Measurements from ENCODE around the gene UTP25. TPM values are rescaled to one million over a fixed set of nuclear protein-coding genes. Genes with fewer than 3 reads are reported as not detected.

UTP25 gene
- total RNA-seq, 1 experiment from 2014 or later = 12.7 TPM

DNA sequence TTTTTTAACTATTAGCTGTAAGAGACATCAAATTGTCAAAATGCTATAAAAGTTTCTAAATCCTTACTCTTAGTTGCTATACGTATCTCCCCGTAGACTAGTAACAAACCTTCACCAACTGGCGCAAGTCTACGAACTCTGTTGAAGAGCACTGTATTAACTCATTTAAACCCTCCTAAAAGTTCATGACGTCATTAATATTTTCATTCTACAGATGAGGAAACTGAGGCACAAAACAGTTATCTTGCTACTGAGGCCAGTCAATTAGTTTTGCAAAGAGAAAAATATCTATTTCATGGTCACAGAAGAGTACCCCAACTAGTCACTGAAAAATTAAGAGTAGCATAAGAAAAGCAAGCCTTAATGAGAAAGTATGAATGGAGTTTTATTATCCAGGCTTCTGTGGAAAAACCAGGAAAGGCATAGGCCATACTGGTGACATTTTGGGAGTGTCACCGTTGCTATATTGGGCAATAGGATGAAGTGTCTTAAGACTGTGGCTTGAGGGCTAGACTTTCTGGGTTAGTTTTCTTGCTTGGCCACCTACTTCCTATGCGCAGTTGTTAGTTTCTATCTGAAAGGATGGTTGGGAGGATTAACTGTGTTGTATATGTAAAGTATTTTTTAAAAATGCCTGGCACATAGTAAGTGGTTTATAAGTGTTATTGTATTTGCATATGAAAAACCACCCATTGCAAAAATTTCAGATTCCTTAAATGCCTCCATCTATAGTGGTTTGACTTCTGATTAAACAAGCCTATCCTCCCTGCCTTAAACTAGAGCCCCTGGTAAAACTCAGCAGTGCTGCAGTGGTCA is 57.8 kb downstream of the UTP25 start:
- BruUV-seq (replicated peaks) = no TSS peak
- Histone ChIP-seq H3K27me3 (ENCODE audit: insufficient read depth, low read length) (no peaks in the 10 kb centered on the region), H3K4me1 (ENCODE audit: control insufficient read depth in 1 of 2, insufficient read depth in 2 of 2, low read length in 2 of 2) (peaks cover 7 to 16% of the 10 kb centered on the region in 2 experiments), H3K79me2 (ENCODE audit: insufficient read depth, low read length) (no peaks in the 10 kb centered on the region), H3K27ac (ENCODE audit: low read depth, low read length) (no peak overlapping the region), H2AFZ (ENCODE audit: low read depth, low read length, poor library complexity, severe bottlenecking) (peak overlapping the region; percentile 61), H3K36me3 (ENCODE audit: control insufficient read depth in 1 of 2, insufficient read depth in 2 of 2, low read length in 2 of 2) (no peaks in the 10 kb centered on the region), H3K9me3 (ENCODE audit: control insufficient read depth in 1 of 2, insufficient read depth in 1 of 2, low read depth in 1 of 2, low read length in 2 of 2) (no peaks in the 10 kb centered on the region), H3K4me3 (replicated peaks in 1 of 2; ENCODE audit: low read depth in 1 of 2, low read length in 2 of 2) (no peak overlapping the region), H3K9me2 (ENCODE audit: insufficient read depth) (no peaks in the 10 kb centered on the region), H3K9ac (ENCODE audit: low read length) (no peak overlapping the region), H3K4me2 (ENCODE audit: low read length) (peak overlapping the region; percentile 49; the same call in 1 of the 2 replicates), H4K20me1 (ENCODE audit: insufficient read depth) (no peaks in the 10 kb centered on the region)
- POLR2A ChIA-PET = interaction anchor here (1.0 kb wide), 1 partner anchor 488 kb away, joined by 4 read pairs; no protein-coding TSS in a partner anchor
- CTCF ChIA-PET = no interaction called here
- no peak for ATAC-seq
- no peak for TF ChIP-seq RAD21 (IDR thresholded peaks at IDR 0.05; ENCODE audit: low read depth)
- TF ChIP-seq SIN3A (IDR thresholded peaks at IDR 0.05; ENCODE audit: low read depth) = no peak
- TF ChIP-seq POLR2AphosphoS5 (IDR thresholded peaks at IDR 0.05; ENCODE audit: low read depth, low read length) = no peak
- no peak for TF ChIP-seq POLR2A (IDR thresholded peaks at IDR 0.05; ENCODE audit: borderline replicate concordance, extremely low read depth, insufficient read depth, insufficient read length)
- TF ChIP-seq, protein P1, sequence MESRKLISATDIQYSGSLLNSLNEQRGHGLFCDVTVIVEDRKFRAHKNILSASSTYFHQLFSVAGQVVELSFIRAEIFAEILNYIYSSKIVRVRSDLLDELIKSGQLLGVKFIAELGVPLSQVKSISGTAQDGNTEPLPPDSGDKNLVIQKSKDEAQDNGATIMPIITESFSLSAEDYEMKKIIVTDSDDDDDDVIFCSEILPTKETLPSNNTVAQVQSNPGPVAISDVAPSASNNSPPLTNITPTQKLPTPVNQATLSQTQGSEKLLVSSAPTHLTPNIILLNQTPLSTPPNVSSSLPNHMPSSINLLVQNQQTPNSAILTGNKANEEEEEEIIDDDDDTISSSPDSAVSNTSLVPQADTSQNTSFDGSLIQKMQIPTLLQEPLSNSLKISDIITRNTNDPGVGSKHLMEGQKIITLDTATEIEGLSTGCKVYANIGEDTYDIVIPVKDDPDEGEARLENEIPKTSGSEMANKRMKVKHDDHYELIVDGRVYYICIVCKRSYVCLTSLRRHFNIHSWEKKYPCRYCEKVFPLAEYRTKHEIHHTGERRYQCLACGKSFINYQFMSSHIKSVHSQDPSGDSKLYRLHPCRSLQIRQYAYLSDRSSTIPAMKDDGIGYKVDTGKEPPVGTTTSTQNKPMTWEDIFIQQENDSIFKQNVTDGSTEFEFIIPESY (IDR thresholded peaks at IDR 0.05; ENCODE audit: extremely low read depth, insufficient replicate concordance, low read length) = no peak
- TF ChIP-seq ZNF274 (IDR thresholded peaks at IDR 0.05; ENCODE audit: low read depth, low read length) = no peak
- RAD21 ChIA-PET (ENCODE audit: low non-redundant PET in 1 of 2, low total read pairs in 2 of 2, uncharacterized antibody in 2 of 2, unreplicated experiment in 2 of 2) = no interaction called here
- DNase-seq (ENCODE audit: low read depth, low spot score) = no peak
- intact Hi-C loops (cut with micrococcal nuclease) = no loop called here

DNA sequence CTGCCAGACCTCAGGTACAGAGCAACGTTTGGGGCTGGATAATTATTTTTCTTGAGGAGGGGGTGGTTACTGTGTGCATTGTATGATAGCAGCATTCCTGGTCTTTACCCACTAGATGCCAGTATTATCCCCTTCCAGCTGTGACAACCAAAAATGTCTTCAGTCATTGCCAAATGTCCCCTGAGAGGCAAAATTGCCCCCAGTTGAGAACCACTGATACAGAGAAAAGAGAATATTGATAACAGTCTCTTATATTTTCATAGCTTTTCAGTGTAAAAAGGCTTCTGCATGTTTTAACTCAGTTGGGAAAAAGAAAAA is 58.4 kb downstream of the UTP25 start:
- CTCF ChIA-PET = no interaction called here

More for the DNA sequence above, 58.4 kb downstream of the UTP25 start:
- H3K27me3 ChIP-seq (ENCODE audit: insufficient read depth, low read length) = no peaks in the 10 kb centered on the region
- peak; percentile 53 for TF ChIP-seq RAD21 (IDR thresholded peaks at IDR 0.05; ENCODE audit: low read depth)
- TF ChIP-seq ZNF274 (IDR thresholded peaks at IDR 0.05; ENCODE audit: low read depth, low read length) = no peak
- TF ChIP-seq, protein P2, sequence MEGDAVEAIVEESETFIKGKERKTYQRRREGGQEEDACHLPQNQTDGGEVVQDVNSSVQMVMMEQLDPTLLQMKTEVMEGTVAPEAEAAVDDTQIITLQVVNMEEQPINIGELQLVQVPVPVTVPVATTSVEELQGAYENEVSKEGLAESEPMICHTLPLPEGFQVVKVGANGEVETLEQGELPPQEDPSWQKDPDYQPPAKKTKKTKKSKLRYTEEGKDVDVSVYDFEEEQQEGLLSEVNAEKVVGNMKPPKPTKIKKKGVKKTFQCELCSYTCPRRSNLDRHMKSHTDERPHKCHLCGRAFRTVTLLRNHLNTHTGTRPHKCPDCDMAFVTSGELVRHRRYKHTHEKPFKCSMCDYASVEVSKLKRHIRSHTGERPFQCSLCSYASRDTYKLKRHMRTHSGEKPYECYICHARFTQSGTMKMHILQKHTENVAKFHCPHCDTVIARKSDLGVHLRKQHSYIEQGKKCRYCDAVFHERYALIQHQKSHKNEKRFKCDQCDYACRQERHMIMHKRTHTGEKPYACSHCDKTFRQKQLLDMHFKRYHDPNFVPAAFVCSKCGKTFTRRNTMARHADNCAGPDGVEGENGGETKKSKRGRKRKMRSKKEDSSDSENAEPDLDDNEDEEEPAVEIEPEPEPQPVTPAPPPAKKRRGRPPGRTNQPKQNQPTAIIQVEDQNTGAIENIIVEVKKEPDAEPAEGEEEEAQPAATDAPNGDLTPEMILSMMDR (IDR thresholded peaks at IDR 0.05 in 2 of 3, conservative IDR thresholded peaks at IDR 0.05 in 1 of 3; ENCODE audit: borderline replicate concordance in 1 of 3, insufficient read depth in 1 of 3, low read depth in 2 of 3, low read length in 2 of 3) = peak; percentile 21 to 35 (median 23); a peak in 4 of 6 replicates
- RAD21 ChIA-PET (ENCODE audit: low non-redundant PET in 1 of 2, low total read pairs in 2 of 2, uncharacterized antibody in 2 of 2, unreplicated experiment in 2 of 2) = no interaction called here
- POLR2A ChIA-PET = no interaction called here
- ATAC-seq = no peak
- H3K9me2 ChIP-seq (ENCODE audit: insufficient read depth) = no peaks in the 10 kb centered on the region
- H3K9me3 ChIP-seq (ENCODE audit: control insufficient read depth in 1 of 2, insufficient read depth in 1 of 2, low read depth in 1 of 2, low read length in 2 of 2) = no peaks in the 10 kb centered on the region
- H4K20me1 ChIP-seq (ENCODE audit: insufficient read depth) = no peaks in the 10 kb centered on the region
- H3K4me3 ChIP-seq (replicated peaks in 1 of 2; ENCODE audit: low read depth in 1 of 2, low read length in 2 of 2) = no peak overlapping the region
- H3K36me3 ChIP-seq (ENCODE audit: control insufficient read depth in 1 of 2, insufficient read depth in 2 of 2, low read length in 2 of 2) = no peaks in the 10 kb centered on the region
- no peak overlapping the region for H3K9ac ChIP-seq (ENCODE audit: low read length)
- intact Hi-C loops (cut with micrococcal nuclease) = no loop called here
- H3K79me2 ChIP-seq (ENCODE audit: insufficient read depth, low read length) = no peaks in the 10 kb centered on the region
- BruUV-seq (replicated peaks) = no TSS peak
- H3K4me2 ChIP-seq (ENCODE audit: low read length) = no peak overlapping the region
- DNase-seq (ENCODE audit: low read depth, low spot score) = no peak
- H2AFZ ChIP-seq (ENCODE audit: low read depth, low read length, poor library complexity, severe bottlenecking) = no peak overlapping the region
- H3K4me1 ChIP-seq (ENCODE audit: control insufficient read depth in 1 of 2, insufficient read depth in 2 of 2, low read length in 2 of 2) = peaks cover 7 to 16% of the 10 kb centered on the region in 2 experiments
- H3K27ac ChIP-seq (ENCODE audit: low read depth, low read length) = no peak overlapping the region
